ENCODE data around the gene UBE2Z. TPM values are rescaled to one million over a fixed set of nuclear protein-coding genes. Genes with fewer than 3 reads are reported as not detected.
A peak's percentile ranks its signal among the peaks of the same experiment; 100 is the strongest.

UBE2Z gene
- total and polyA plus RNA-seq, 9 of the 15 experiments (the other 6 are each of a cell fraction or from before 2014, with no cell fraction given): 11.8 to 89.0 (median 38.2) TPM

DNA sequence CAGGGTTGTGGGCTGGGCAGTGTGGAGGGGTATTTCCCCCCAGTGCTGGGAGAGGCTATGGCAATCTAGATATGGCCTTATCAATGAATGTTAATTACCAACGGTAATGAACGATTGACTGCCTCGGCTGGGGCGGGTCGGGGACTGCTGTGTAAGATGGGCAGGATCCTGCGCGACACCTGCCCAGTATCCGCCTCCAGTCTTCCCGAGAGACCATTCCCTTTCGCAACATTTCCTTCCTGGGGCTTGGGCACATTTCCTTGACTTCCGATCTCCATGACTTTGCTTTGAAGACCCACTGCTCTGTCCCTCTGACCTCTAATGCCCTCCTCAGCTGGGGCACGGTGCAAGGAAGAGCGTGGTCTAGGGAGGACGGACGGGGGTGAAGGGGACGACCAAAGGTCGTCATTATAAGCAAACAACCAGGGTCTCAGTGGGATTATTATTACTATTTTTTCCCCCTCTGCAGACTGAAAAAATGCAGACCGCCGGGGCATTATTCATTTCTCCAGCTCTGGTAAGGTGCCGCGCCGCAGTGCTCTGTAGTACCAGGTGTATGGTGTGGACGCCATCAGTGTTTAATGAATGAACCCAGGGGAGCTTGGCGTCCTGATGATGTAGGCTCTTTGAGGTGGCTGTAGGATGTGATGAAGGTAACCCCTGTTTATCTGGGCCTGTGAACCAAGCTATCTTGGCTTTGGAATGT, 15.1 kb upstream of the UBE2Z start (continued):
- TF ChIP-seq NFIX (CRISPR knock-in tag; IDR thresholded peaks at IDR 0.05; ENCODE audit: low read depth): no peak
- TF ChIP-seq MIER1 (IDR thresholded peaks at IDR 0.05; ENCODE audit: low read depth): 0 out of 2 replicates have a peak, but pooled peaks have one; percentile 24
- TF ChIP-seq CSDE1 (IDR thresholded peaks at IDR 0.05): peak in 1 of 2 experiments; percentile 59; a peak in 2 of 4 replicates
- TF ChIP-seq EP400 (IDR thresholded peaks at IDR 0.05): peak; percentile 79; the same call in 1 of the 2 replicates
- peak; percentile 67 for TF ChIP-seq ZNF263 (CRISPR knock-in tag; IDR thresholded peaks at IDR 0.05; ENCODE audit: borderline replicate concordance)
- peak; percentile 26; the same call in 1 of the 2 replicates for TF ChIP-seq CEBPG (CRISPR knock-in tag; IDR thresholded peaks at IDR 0.05)
- TF ChIP-seq CEBPG (tag; conservative IDR thresholded peaks at IDR 0.05 in 1 of 2, IDR thresholded peaks at IDR 0.05 in 1 of 2): no peak
- TF ChIP-seq IRF2 (CRISPR knock-in tag; IDR thresholded peaks at IDR 0.05): 0 out of 2 replicates have a peak, but pooled peaks have one; percentile 20
- TF ChIP-seq SMARCE1 (IDR thresholded peaks at IDR 0.05): no peak
- TF ChIP-seq, protein P1, sequence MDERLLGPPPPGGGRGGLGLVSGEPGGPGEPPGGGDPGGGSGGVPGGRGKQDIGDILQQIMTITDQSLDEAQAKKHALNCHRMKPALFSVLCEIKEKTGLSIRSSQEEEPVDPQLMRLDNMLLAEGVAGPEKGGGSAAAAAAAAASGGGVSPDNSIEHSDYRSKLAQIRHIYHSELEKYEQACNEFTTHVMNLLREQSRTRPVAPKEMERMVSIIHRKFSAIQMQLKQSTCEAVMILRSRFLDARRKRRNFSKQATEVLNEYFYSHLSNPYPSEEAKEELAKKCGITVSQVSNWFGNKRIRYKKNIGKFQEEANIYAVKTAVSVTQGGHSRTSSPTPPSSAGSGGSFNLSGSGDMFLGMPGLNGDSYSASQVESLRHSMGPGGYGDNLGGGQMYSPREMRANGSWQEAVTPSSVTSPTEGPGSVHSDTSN (CRISPR knock-in tag; IDR thresholded peaks at IDR 0.05; ENCODE audit: low read depth): no peak
- TF ChIP-seq, protein P1 (tag; conservative IDR thresholded peaks at IDR 0.05; ENCODE audit: low read depth): peak; percentile 23; the same call in 1 of the 2 replicates
- TF ChIP-seq TSC22D4 (tag; IDR thresholded peaks at IDR 0.05): no peak
- TF ChIP-seq ZNF551 (CRISPR knock-in tag; IDR thresholded peaks at IDR 0.05): no peak
- no peak for TF ChIP-seq MEF2A (IDR thresholded peaks at IDR 0.05; ENCODE audit: control insufficient read depth, low read depth, low read length)
- TF ChIP-seq, protein P2, sequence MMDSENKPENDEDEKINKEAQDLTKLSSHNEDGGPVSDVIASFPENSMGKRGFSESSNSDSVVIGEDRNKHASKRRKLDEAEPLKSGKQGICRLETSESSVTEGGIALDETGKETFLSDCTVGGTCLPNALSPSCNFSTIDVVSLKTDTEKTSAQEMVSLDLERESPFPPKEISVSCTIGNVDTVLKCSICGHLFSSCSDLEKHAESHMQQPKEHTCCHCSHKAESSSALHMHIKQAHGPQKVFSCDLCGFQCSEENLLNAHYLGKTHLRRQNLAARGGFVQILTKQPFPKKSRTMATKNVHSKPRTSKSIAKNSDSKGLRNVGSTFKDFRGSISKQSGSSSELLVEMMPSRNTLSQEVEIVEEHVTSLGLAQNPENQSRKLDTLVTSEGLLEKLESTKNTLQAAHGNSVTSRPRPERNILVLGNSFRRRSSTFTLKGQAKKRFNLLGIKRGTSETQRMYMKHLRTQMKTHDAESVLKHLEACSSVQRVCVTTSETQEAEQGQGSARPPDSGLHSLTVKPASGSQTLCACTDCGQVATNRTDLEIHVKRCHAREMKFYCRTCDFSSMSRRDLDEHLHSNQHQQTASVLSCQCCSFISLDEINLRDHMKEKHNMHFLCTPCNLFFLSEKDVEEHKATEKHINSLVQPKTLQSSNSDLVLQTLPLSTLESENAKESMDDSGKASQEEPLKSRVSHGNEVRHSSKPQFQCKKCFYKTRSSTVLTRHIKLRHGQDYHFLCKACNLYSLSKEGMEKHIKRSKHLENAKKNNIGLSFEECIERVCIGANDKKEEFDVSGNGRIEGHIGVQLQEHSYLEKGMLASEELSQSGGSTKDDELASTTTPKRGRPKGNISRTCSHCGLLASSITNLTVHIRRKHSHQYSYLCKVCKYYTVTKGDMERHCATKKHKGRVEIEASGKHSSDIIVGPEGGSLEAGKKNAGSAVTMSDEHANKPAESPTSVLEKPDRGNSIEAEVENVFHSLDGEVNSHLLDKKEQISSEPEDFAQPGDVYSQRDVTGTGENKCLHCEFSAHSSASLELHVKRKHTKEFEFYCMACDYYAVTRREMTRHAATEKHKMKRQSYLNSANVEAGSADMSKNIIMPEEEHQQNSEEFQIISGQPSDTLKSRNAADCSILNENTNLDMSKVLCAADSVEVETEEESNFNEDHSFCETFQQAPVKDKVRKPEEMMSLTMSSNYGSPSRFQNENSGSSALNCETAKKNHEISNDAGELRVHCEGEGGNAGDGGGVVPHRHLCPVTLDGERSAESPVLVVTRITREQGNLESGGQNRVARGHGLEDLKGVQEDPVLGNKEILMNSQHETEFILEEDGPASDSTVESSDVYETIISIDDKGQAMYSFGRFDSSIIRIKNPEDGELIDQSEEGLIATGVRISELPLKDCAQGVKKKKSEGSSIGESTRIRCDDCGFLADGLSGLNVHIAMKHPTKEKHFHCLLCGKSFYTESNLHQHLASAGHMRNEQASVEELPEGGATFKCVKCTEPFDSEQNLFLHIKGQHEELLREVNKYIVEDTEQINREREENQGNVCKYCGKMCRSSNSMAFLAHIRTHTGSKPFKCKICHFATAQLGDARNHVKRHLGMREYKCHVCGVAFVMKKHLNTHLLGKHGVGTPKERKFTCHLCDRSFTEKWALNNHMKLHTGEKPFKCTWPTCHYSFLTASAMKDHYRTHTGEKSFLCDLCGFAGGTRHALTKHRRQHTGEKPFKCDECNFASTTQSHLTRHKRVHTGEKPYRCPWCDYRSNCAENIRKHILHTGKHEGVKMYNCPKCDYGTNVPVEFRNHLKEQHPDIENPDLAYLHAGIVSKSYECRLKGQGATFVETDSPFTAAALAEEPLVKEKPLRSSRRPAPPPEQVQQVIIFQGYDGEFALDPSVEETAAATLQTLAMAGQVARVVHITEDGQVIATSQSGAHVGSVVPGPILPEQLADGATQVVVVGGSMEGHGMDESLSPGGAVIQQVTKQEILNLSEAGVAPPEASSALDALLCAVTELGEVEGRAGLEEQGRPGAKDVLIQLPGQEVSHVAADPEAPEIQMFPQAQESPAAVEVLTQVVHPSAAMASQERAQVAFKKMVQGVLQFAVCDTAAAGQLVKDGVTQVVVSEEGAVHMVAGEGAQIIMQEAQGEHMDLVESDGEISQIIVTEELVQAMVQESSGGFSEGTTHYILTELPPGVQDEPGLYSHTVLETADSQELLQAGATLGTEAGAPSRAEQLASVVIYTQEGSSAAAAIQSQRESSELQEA (IDR thresholded peaks at IDR 0.05; ENCODE audit: low read depth): no peak
- TF ChIP-seq, protein P3, sequence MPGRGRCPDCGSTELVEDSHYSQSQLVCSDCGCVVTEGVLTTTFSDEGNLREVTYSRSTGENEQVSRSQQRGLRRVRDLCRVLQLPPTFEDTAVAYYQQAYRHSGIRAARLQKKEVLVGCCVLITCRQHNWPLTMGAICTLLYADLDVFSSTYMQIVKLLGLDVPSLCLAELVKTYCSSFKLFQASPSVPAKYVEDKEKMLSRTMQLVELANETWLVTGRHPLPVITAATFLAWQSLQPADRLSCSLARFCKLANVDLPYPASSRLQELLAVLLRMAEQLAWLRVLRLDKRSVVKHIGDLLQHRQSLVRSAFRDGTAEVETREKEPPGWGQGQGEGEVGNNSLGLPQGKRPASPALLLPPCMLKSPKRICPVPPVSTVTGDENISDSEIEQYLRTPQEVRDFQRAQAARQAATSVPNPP (IDR thresholded peaks at IDR 0.05; ENCODE audit: borderline replicate concordance, insufficient read depth, insufficient read length): no peak
